GM12878 (cell line): ENCODE results near the gene CENPC. TPM values are rescaled to one million over a fixed set of nuclear protein-coding genes. Genes with fewer than 3 reads are reported as not detected.

Source experiments
- ATAC-seq: fragments of 200-7000 bp; cut with Tn5 transposase; 3 replicates; pipeline ENCODE4 v1.9.1; 2020; ENCODE audit warnings: mild to moderate bottlenecking, moderate library complexity
- BruUV-seq: library from RNA; stranded (reverse); fragments of 400-500 nt; replicated peaks from 2 replicates; lab custom pipeline; 2021; lab: Mats Ljungman, UMichigan
- CTCF ChIA-PET: fragments of 300-600 bp; sonication (Branson Sonifier 250); formaldehyde crosslinking; extraction: SDS; loops from one replicate; lab custom pipeline; 2021; ENCODE audit warnings: inconsistent platforms; lab: Yijun Ruan, JAX
- POLR2A ChIA-PET: fragments of 350-600 bp; formaldehyde crosslinking; extraction: SDS; loops from one replicate; lab custom pipeline; 2021; ENCODE audit warnings: inconsistent platforms; lab: Charles Lee
- RAD21 ChIA-PET: fragments of 300-600 bp; sonication (Branson Sonifier 250); formaldehyde crosslinking; loops from one replicate; lab custom pipeline; 2023; ENCODE audit warnings: antibody characterized with exemption; ENCODE audit not compliant: unreplicated experiment; lab: Charles Lee
- SMC1A ChIA-PET: fragments of 300-600 bp; sonication (Branson Sonifier 250); formaldehyde crosslinking; loops from one replicate; lab custom pipeline; 2023; ENCODE audit not compliant: unreplicated experiment, uncharacterized antibody; lab: Charles Lee
- DNase-seq: peaks from one replicate; pipeline ENCODE4 v3.0.0-alpha.2; 2011; ENCODE audit warnings: low read depth, low spot score
- FAIRE-seq: peaks from 3 replicates; lab custom pipeline; 2011; peaks lifted over from hg19 to GRCh38; lab: Jason Lieb, UNC
- H2AFZ ChIP-seq: 2 replicates; pipeline ENCODE4 v1.6.0; 2011; ENCODE audit warnings: low read depth, low read length, control low read depth; ENCODE audit not compliant: control insufficient read depth
- H3K27ac ChIP-seq: 2 replicates; pipeline ENCODE4 v1.5.1; 2011; ENCODE audit warnings: control low read depth; ENCODE audit not compliant: control insufficient read depth, insufficient read depth
- H3K27me3 ChIP-seq, 2 experiments: replicated peaks in 1 of 2; 2 replicates each; pipeline versions ENCODE4 v1.6.0 to v1.6.1; 2011; ENCODE audit warnings: low read length in 1 of 2; ENCODE audit not compliant: control insufficient read depth in 2 of 2, insufficient read depth in 2 of 2
- H3K36me3 ChIP-seq, 2 experiments: 2 replicates each; pipeline ENCODE4 v1.5.1; 2011; ENCODE audit warnings: low read length in 1 of 2; ENCODE audit not compliant: control insufficient read depth in 2 of 2, insufficient read depth in 2 of 2
- H3K4me1 ChIP-seq: 2 replicates; pipeline ENCODE4 v1.6.1; 2011; ENCODE audit warnings: mild to moderate bottlenecking, low read length, moderate library complexity, mixed read lengths; ENCODE audit not compliant: control insufficient read depth, insufficient read depth
- H3K4me2 ChIP-seq: 2 replicates; pipeline ENCODE4 v1.6.0; 2011; ENCODE audit warnings: control low read depth; ENCODE audit not compliant: control insufficient read depth, insufficient read depth
- H3K4me3 ChIP-seq: fragments of 200-600 bp; sonication (generic); 2 replicates; pipeline ENCODE4 v1.5.1; 2016
- H3K79me2 ChIP-seq: 2 replicates; pipeline ENCODE4 v1.6.0; 2011; ENCODE audit warnings: low read length; ENCODE audit not compliant: control insufficient read depth, insufficient read depth
- H3K9ac ChIP-seq: 2 replicates; pipeline ENCODE4 v1.8.0; 2011; ENCODE audit warnings: low read length, control low read depth, mixed read lengths; ENCODE audit not compliant: control insufficient read depth, insufficient read depth
- H3K9me3 ChIP-seq: replicated peaks from 3 replicates; pipeline ENCODE4 v1.5.1; 2011; ENCODE audit warnings: mild to moderate bottlenecking, low read length; ENCODE audit not compliant: control insufficient read depth, insufficient read depth
- H4K20me1 ChIP-seq: 2 replicates; pipeline ENCODE4 v1.6.0; 2011; ENCODE audit not compliant: control insufficient read depth, insufficient read depth
- NR2C2 ChIP-seq: IDR thresholded peaks from 2 replicates; pipeline ENCODE4 v1.6.1; 2011; ENCODE audit warnings: borderline replicate concordance, low read depth; ENCODE audit not compliant: control insufficient read depth, insufficient read length
- POU2F2 ChIP-seq: IDR thresholded peaks from 3 replicates; pipeline ENCODE4 v1.6.1; 2011; ENCODE audit warnings: low read depth, mild to moderate bottlenecking, low read length, borderline replicate concordance
- RAD21 ChIP-seq: IDR thresholded peaks from 2 replicates; pipeline ENCODE4 v1.6.1; 2011; ENCODE audit warnings: mild to moderate bottlenecking, low read depth, low read length, moderate library complexity; ENCODE audit not compliant: insufficient read depth
- SIN3A ChIP-seq: IDR thresholded peaks from 2 replicates; pipeline ENCODE4 v1.6.1; 2012; ENCODE audit warnings: low read depth, low read length, improper control_type of control experiment
- WRNIP1 ChIP-seq: IDR thresholded peaks from 2 replicates; pipeline ENCODE4 v1.6.1; 2011; ENCODE audit warnings: low read depth, low read length, improper control_type of control experiment, borderline replicate concordance
- ZSCAN29 ChIP-seq: fragments of 450-650 bp; IDR thresholded peaks from 2 replicates; pipeline ENCODE4 v1.6.1; 2017; ENCODE audit warnings: mild to moderate bottlenecking, moderate library complexity
- WGBS: methylation state at CpG from one replicate; pipeline ENCODE4 v1.1.6; 2016; ENCODE audit warnings: low lambda C conversion rate; ENCODE audit not compliant: insufficient replicate concordance, insufficient coverage; ENCODE audit errors: missing lambda C conversion rate; 5-methylcytosine and 5-hydroxymethylcytosine counted together
- in situ Hi-C: fragments of 300-500 bp; cut with MboI; formaldehyde crosslinking; loops from 9 replicates; pipeline ENCODE4 v1.14.3; 2018; ENCODE audit warnings: mixed read lengths
- intact Hi-C: fragments of 100-400 bp; cut with micrococcal nuclease; formaldehyde crosslinking; loops from one replicate; pipeline ENCODE4 v1.14.2; 2022; ENCODE audit not compliant: unreplicated experiment
- polyA plus RNA-seq, 11 experiments: library from polyadenylated mRNA; depleted of rRNA in 4 of 11; unstranded in 6 of 11; stranded (reverse) in 5 of 11; fragments of >200 nt; fragmentation: Nextera tagmentation in 4 of 11; fragmentation: Illumina TruSeq in 1 of 11; extraction: Ambion mirVana in 4 of 11; extraction: Trizol in 1 of 11; gene quantifications; 1 replicate in 1 of 11; 2 replicates in 10 of 11; pipeline versions ENCODE4 v1.2.1 to v1.2.3, GENCODE V29; 2011 to 2016; ENCODE audit warnings: inconsistent platforms in 2 of 11, missing spikeins in 2 of 11, low read depth in 1 of 11
- total RNA-seq, 4 experiments: library from RNA; depleted of rRNA in 3 of 4; stranded (reverse); fragments of >200 nt in 3 of 4; fragmentation: Illumina TruSeq in 1 of 4; extraction: Trizol in 1 of 4; gene quantifications; 2 replicates each; pipeline versions ENCODE4 v1.2.1 to v1.2.3, GENCODE V29; 2013 to 2021
- TF ChIP-seq, protein P1 (sequence below): fragments of 450-650 bp; formaldehyde crosslinking; IDR thresholded peaks from 2 replicates; pipeline ENCODE4 v1.4.0; 2022; ENCODE audit warnings: mild to moderate bottlenecking, moderate library complexity
- TF ChIP-seq, protein P2 (sequence below): fragments of 150-350 bp; IDR thresholded peaks from 2 replicates; pipeline ENCODE4 v1.6.1; 2016; ENCODE audit warnings: low read depth, low read length
- TF ChIP-seq, protein P3 (sequence below): fragments of 450-650 bp; formaldehyde crosslinking; IDR thresholded peaks from 2 replicates; pipeline ENCODE4 v1.4.0; 2020; ENCODE audit warnings: mild to moderate bottlenecking, moderate library complexity
- TF ChIP-seq, protein P4 (sequence below): IDR thresholded peaks from 2 replicates; pipeline ENCODE4 v1.6.1; 2011; ENCODE audit warnings: borderline replicate concordance, low read depth, mild to moderate bottlenecking, moderate library complexity, mixed read lengths, low read length; ENCODE audit not compliant: insufficient read depth; ENCODE audit errors: extremely low read length

CENPC gene
- total and polyA plus RNA-seq, 10 of the 15 experiments (the other 5 are each of a cell fraction or from before 2014, with no cell fraction given) = 13.1 to 34.9 (median 20.3) TPM

DNA sequence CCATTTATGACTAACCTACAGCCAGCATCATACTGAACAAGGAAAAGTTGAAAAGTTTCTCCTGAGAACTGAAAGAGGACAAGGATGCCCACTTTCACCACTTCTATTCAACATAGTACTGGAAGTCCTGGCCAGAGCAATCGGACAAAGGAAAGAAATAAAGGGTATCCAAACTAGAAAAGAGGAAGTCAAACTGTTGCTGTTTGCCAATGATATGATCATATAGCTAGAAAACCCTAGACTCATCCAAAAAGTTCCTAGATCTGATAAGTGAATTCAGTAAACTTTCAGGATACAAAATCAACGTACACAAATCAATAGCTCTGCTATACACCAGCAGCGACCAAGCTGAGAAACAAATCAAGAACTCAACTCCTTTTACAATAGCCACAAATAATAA is 64.5 kb downstream of the CENPC start (continued):
- TF ChIP-seq, protein P1, sequence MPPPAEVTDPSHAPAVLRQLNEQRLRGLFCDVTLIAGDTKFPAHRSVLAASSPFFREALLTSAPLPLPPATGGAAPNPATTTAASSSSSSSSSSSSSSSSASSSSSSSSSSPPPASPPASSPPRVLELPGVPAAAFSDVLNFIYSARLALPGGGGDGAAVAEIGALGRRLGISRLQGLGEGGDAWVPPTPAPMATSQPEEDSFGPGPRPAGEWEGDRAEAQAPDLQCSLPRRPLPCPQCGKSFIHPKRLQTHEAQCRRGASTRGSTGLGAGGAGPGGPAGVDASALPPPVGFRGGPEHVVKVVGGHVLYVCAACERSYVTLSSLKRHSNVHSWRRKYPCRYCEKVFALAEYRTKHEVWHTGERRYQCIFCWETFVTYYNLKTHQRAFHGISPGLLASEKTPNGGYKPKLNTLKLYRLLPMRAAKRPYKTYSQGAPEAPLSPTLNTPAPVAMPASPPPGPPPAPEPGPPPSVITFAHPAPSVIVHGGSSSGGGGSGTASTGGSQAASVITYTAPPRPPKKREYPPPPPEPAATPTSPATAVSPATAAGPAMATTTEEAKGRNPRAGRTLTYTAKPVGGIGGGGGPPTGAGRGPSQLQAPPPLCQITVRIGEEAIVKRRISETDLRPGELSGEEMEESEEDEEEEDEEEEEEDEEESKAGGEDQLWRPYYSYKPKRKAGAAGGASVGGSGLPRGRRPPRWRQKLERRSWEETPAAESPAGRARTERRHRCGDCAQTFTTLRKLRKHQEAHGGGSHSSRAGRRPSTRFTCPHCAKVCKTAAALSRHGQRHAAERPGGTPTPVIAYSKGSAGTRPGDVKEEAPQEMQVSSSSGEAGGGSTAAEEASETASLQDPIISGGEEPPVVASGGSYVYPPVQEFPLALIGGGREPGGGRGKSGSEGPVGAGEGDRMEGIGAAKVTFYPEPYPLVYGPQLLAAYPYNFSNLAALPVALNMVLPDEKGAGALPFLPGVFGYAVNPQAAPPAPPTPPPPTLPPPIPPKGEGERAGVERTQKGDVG (CRISPR knock-in tag) = no peak

DNA sequence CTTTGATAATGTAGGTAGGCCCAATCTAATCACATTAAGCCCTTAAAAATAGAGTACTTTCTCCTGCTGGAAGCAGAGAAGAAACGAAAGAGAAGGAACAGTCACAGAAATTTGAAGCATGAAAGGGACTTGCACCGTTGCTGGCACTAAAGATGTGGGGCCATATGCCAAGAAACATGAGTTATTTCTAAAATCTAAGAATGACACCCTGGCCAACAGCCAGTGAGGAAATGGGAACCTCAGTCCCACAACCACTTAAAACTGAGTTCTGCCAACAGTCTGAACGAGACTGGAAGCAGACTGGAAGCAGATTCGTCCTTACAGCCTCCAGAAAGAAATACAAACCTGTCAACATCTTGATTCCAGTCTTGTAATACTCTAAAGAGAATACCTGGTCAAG is 70.1 kb downstream of the CENPC start:
- POLR2A ChIA-PET = no interaction called here
- RAD21 ChIA-PET = no interaction called here
- ATAC-seq = no peak
- TF ChIP-seq NR2C2 (no peak), ZSCAN29 (no peak), WRNIP1 (no peak), RAD21 (no peak), SIN3A (no peak), POU2F2 (no peak)
- TF ChIP-seq, protein P2, sequence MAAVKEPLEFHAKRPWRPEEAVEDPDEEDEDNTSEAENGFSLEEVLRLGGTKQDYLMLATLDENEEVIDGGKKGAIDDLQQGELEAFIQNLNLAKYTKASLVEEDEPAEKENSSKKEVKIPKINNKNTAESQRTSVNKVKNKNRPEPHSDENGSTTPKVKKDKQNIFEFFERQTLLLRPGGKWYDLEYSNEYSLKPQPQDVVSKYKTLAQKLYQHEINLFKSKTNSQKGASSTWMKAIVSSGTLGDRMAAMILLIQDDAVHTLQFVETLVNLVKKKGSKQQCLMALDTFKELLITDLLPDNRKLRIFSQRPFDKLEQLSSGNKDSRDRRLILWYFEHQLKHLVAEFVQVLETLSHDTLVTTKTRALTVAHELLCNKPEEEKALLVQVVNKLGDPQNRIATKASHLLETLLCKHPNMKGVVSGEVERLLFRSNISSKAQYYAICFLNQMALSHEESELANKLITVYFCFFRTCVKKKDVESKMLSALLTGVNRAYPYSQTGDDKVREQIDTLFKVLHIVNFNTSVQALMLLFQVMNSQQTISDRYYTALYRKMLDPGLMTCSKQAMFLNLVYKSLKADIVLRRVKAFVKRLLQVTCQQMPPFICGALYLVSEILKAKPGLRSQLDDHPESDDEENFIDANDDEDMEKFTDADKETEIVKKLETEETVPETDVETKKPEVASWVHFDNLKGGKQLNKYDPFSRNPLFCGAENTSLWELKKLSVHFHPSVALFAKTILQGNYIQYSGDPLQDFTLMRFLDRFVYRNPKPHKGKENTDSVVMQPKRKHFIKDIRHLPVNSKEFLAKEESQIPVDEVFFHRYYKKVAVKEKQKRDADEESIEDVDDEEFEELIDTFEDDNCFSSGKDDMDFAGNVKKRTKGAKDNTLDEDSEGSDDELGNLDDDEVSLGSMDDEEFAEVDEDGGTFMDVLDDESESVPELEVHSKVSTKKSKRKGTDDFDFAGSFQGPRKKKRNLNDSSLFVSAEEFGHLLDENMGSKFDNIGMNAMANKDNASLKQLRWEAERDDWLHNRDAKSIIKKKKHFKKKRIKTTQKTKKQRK = no peak
- TF ChIP-seq, protein P3, sequence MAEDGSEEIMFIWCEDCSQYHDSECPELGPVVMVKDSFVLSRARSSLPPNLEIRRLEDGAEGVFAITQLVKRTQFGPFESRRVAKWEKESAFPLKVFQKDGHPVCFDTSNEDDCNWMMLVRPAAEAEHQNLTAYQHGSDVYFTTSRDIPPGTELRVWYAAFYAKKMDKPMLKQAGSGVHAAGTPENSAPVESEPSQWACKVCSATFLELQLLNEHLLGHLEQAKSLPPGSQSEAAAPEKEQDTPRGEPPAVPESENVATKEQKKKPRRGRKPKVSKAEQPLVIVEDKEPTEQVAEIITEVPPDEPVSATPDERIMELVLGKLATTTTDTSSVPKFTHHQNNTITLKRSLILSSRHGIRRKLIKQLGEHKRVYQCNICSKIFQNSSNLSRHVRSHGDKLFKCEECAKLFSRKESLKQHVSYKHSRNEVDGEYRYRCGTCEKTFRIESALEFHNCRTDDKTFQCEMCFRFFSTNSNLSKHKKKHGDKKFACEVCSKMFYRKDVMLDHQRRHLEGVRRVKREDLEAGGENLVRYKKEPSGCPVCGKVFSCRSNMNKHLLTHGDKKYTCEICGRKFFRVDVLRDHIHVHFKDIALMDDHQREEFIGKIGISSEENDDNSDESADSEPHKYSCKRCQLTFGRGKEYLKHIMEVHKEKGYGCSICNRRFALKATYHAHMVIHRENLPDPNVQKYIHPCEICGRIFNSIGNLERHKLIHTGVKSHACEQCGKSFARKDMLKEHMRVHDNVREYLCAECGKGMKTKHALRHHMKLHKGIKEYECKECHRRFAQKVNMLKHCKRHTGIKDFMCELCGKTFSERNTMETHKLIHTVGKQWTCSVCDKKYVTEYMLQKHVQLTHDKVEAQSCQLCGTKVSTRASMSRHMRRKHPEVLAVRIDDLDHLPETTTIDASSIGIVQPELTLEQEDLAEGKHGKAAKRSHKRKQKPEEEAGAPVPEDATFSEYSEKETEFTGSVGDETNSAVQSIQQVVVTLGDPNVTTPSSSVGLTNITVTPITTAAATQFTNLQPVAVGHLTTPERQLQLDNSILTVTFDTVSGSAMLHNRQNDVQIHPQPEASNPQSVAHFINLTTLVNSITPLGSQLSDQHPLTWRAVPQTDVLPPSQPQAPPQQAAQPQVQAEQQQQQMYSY (CRISPR knock-in tag) = no peak
- TF ChIP-seq, protein P4, sequence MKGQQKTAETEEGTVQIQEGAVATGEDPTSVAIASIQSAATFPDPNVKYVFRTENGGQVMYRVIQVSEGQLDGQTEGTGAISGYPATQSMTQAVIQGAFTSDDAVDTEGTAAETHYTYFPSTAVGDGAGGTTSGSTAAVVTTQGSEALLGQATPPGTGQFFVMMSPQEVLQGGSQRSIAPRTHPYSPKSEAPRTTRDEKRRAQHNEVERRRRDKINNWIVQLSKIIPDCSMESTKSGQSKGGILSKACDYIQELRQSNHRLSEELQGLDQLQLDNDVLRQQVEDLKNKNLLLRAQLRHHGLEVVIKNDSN = no peak

More for the DNA sequence above, 70.1 kb downstream of the CENPC start:
- Histone ChIP-seq H3K27me3 (no peaks in the 10 kb centered on the region), H3K4me3 (no peak overlapping the region), H3K4me2 (no peak overlapping the region), H3K27ac (no peak overlapping the region), H3K9me3 (no peaks in the 10 kb centered on the region; the same call in 2 of the 3 replicates), H3K79me2 (no peaks in the 10 kb centered on the region), H4K20me1 (no peaks in the 10 kb centered on the region), H3K4me1 (no peaks in the 10 kb centered on the region), H2AFZ (no peak overlapping the region), H3K9ac (no peak overlapping the region), H3K36me3 (peaks cover 3 to 15% of the 10 kb centered on the region in 2 experiments; a peak in 3 of 4 replicates)
- 38% methylated on average over 4 of the region's 4 CpGs for WGBS
- CTCF ChIA-PET = no interaction called here
- no peak for DNase-seq
- intact Hi-C loops = no loop called here
- SMC1A ChIA-PET = no interaction called here
- in situ Hi-C loops = no loop called here
- no peak for FAIRE-seq
- no TSS peak for BruUV-seq
